HG02763 (cell line): ENCODE data around the gene AGXT.

Experiments
- ATAC-seq: cut with Tn5 transposase; IDR thresholded peaks from one replicate; pipeline ENCODE4 v1.9.1; 2021; ENCODE audit warnings: mild to moderate bottlenecking, moderate library complexity; ENCODE audit not compliant: unreplicated experiment

The AGXT gene

GRCh38 chr2:240925191-240925567, 56.6 kb downstream of the AGXT start:
- no peak for ATAC-seq

GRCh38 chr2:240925568-240926515, 57.2 kb downstream of the AGXT start:
- no peak for ATAC-seq

DNA sequence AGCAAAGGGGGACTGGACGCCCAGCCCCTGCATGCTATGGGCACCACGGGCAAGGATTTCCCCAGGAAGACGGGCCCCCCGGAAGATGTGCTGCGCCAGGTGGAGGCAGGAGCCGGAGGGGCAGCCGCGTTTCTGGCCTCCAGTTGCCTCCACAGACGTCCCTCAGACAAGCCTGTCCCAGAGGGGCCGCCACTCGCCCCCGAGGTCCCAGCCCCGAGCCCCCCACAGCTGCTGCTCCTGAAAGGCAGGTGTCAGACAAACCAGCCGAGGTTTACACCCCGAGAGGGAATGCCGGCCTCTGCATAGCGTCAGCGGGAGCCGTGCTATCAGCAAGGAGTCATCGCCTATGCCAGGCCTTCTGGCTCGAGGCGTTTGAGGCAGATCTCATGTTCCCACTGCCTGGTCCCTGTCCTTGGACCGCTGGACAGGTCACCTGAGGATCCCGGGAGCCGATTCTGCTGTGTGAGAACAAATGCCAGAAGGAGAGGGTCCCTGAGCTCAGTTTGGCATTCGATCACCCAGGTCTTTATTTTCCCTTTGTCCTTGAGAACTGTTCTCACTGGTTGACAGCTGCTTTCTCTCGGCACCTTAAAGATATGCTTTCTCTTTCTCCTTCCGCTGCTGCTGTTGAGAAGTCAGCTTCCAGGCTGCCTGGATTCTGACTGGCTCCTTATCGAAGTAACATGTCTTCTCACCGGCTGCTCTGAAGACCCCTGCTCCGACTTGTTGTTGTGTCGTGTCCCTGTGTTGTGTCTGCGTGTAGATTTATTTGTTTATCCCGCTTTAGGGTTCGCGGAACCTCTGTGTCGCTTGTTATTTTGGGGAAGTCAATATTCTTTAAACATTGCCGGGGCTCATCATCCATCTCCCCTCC, 58.1 kb downstream of the AGXT start:
- no peak for ATAC-seq

DNA sequence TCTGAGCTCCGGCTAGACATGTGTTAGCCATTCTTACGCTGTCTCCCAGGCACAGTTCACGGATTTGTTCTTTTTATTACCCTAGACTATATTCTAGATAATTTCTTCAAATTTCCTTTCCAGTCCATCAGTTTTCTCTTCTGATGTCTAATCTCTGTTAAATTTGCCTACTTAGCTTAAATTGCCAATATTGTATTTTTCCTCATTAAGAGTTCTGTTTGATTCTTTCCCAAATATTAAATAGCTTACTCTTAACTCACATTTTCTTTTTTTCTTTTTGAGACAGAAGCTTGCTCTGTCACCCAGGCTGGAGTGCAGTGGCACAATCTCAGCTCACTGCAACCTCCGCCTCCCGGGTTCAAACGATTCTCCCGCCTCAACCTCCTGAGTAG, 58.8 kb downstream of the AGXT start:
- ATAC-seq = no peak

GRCh38 chr2:240928476-240929363, 60.1 kb downstream of the AGXT start:
- no peak for ATAC-seq

DNA sequence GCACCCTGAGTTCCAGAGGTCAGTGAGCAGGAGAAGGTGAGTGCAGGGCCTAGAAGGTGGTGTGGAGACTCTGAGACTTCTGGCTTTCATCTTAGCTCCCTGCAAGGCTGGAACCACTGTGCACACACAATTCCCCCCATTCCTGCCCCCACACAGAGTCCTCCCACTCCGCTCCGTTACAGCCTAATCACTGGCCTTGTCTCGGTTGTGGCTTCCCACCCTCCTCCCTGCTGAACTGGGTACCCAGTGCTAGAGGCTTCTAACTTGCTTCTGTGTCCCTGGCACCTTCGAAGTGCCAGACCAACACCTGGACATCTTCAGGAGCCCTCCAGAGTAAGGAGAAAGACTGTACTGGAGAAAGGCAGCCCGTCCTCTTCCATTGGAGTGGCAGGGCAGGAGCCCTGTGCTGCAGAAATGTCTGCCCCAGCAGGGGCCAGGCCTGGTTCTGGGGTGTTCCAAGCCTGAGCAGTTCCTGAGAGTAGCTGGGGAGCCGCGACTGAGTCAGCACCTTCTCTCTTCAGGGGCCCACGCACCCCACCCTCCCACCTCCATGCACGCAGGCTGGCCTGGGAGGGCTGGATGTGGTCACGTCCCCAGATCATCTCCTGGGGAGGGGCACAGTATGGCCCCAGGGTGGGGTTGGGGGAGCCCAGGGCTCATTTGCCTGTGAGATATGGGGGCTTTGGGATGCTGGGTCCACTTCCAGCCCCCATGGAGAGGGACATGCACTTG, 60.9 kb downstream of the AGXT start:
- no peak for ATAC-seq
